HG02943 (cell line): Measurements from ENCODE around the gene CNOT1.
"Not testable (repeated sequence)": the region's sequence is repeated elsewhere in the genome, so short reads cannot be mapped to it uniquely, and the experiment has no call there.

Experiments used
- ATAC-seq: cut with Tn5 transposase; IDR thresholded peaks from one replicate; pipeline ENCODE4 v1.9.1; 2021; ENCODE audit warnings: mild to moderate bottlenecking, low read depth, moderate library complexity; ENCODE audit not compliant: unreplicated experiment

The CNOT1 gene

GRCh38 chr16:58639230-58639629, 9.6 kb upstream of the CNOT1 start:
- no peak for ATAC-seq

- no peak for ATAC-seq
Measured at GRCh38 chr16:58638148-58639036, 8.8 kb upstream of the CNOT1 start.

GRCh38 chr16:58637021-58637420, 7.4 kb upstream of the CNOT1 start:
- ATAC-seq: not testable (repeated sequence)

- no peak for ATAC-seq
Measured at GRCh38 chr16:58636466-58636865, 6.8 kb upstream of the CNOT1 start.

- ATAC-seq: no peak
Measured at GRCh38 chr16:58635502-58635901, 5.9 kb upstream of the CNOT1 start.

- no peak for ATAC-seq
Measured at GRCh38 chr16:58634265-58634802, 4.7 kb upstream of the CNOT1 start.

- peak; percentile 3 for ATAC-seq
Measured at GRCh38 chr16:58628845-58629732, 537 bp downstream of the CNOT1 start.

- ATAC-seq: no peak
Measured at GRCh38 chr16:58624209-58624608, 5.4 kb downstream of the CNOT1 start.

- no peak for ATAC-seq
Measured at GRCh38 chr16:58620396-58620795, 9.2 kb downstream of the CNOT1 start.

- ATAC-seq: no peak
Measured at GRCh38 chr16:58615280-58615679, 14.3 kb downstream of the CNOT1 start.

- no peak for ATAC-seq
Measured at GRCh38 chr16:58614860-58615259, 14.8 kb downstream of the CNOT1 start.

- no peak for ATAC-seq
Measured at GRCh38 chr16:58614212-58614611, 15.4 kb downstream of the CNOT1 start.

- not testable (repeated sequence) for ATAC-seq
Measured at GRCh38 chr16:58612965-58613364, 16.7 kb downstream of the CNOT1 start.

GRCh38 chr16:58608601-58609136, 21.0 kb downstream of the CNOT1 start:
- no peak for ATAC-seq

- no peak for ATAC-seq
Measured at GRCh38 chr16:58605562-58605961, 24.1 kb downstream of the CNOT1 start.

- ATAC-seq: no peak
Measured at GRCh38 chr16:58591083-58591482, 38.5 kb downstream of the CNOT1 start.

- ATAC-seq: no peak
Measured at GRCh38 chr16:58589326-58589905, 40.2 kb downstream of the CNOT1 start.

- ATAC-seq: no peak
Measured at GRCh38 chr16:58588406-58588805, 41.2 kb downstream of the CNOT1 start.

GRCh38 chr16:58586340-58587030, 43.1 kb downstream of the CNOT1 start:
- ATAC-seq: no peak
